ENCODE results near the gene TMEM186.
"Not testable (repeated sequence)": the region's sequence is repeated elsewhere in the genome, so short reads cannot be mapped to it uniquely, and the experiment has no call there.

The TMEM186 gene, protein sequence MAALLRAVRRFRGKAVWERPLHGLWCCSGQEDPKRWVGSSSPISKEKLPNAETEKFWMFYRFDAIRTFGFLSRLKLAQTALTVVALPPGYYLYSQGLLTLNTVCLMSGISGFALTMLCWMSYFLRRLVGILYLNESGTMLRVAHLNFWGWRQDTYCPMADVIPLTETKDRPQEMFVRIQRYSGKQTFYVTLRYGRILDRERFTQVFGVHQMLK

DNA sequence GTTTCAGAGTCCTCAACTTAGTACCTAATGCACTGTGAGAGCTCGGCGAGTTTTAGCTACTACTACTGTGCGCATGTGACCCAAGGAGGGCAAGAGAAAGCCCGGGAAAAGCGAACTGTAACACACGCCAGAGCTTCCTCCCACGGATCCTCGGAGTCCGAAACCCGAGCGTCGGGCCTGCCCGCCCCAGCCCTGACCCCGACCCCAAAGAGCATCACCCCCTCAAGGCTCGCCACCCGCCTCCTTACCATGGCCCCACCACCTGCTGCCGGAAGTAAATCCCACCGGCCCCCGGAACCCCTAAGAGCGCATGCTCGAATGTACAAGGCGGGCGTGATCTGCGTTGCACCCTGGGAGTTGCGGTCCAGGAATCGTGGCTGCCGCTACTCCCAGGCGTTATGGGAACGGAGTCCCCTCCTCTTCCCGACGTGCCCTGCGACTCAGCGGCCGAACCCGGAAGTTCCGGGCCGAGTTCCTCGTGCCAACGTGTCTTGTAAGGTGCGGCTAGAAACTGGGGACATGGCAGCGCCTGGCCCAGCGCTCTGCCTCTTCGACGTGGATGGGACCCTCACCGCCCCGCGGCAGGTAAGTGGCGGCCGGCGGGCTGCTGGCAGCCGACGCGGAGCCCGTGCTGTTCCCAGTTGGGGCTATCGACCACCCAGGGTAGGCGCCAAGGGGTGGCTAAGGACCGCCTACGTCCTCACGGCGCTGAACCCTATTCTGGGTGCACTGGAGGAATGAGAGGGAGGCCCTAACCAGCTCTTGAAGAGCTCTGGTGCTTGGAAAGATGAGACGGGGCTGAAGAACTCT, at the start of gene TMEM186, which contains the start of gene PMM2:
Gene TMEM186 (minus strand): TSS at position 276 of the 810 bp plus-strand sequence. CDS start 25 bp downstream, at position 251.
Gene PMM2 (plus strand): TSS at position 476 of the 810 bp plus-strand sequence. CDS start 44 bp downstream, at position 520.
- DNase-seq: peak; percentile 91

DNA sequence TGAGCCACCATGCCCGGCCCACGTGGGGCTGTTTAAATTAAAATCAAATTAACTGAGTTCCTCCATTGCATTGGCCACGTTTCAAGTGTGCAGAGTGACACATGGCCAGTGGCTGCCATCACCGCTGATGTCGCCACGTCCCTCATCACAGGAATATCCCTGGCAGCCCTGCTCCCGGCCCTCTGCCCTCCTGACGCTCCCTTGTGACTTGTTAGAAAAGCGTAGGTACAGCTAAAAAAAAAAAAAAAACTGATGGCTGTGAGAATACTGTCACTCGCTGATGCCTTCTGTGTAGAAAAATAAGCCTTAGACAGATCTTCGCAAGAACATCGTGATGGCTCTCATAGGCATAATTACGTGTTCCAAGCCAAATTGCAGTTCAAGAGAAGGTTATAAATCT, 49.7 kb upstream of the TMEM186 start:
- DNase-seq: no peak

DNA sequence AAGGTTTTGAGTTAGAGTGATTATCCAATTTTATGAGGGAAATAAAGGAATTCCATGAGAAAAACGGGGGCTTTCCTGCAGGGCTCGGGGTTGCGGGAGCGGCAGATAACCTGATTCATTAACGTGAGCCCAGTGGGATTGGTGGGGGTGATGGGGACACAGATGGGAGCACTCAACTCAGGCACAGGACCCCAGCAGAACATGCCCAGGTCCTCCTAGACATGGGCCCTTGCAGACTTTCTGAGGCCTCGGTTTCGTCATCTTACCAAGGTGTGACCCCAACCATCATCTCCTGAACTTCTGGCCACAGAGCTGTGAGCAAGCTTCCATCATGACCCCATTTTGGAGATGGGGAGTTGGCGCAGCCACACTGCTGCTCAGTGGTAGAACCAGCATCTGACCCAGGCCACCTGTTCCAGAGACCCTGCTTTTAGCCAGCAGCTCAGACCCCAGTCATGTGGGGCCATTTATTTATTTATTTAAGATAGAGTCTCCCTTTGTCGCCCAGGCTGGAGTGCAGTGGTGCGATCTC, 49.0 kb upstream of the TMEM186 start:
- DNase-seq: no peak

DNA sequence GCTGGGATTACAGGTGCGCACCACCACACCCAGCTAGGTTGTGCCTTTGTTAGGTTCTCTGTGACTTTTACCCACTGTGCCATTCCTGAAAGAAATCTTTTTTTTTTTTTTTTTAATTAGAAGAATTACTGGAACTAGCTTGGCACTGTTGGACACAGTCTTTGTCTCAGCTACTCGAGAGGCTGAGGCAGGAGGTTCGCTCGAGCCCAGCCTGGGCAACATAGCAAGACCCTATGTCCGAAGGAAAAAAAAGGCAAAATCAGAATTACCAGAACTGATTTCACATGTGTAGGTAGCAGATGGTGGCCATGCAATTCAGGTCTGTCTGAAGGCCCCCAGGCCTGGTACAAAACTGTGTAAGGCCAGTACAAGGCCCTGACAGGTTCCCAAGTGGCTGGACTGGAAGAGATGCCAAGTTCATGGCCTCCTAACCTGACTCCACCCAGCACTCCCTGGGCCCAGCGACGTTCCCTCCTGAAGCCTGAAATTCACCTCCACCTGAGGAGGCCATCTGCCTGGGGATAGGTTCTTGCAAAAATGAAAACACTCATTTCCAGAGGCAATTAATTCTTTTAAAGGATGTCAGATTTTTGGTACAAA, 48.4 kb upstream of the TMEM186 start:
- no peak for DNase-seq

DNA sequence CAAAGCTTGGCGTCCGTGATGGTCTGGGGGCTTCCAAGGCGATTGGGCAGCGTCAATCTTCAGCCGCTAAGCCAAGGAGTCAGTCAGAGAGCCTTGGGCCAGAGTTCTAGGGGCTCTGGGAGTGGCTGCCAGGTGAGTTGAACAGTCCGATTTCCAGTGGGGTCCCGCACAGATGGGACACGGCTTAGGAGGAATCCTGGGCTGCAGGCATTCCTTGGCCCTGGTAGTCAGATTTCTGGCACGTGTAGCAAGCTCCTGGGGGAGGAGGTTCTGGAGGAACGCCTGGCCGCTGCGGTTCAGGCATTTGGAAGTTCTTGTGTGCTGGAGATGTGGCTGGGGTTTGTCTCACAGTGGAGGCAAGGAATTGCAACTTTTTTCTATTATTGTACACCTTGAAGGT, 45.9 kb upstream of the TMEM186 start:
- DNase-seq: not testable (repeated sequence)

DNA sequence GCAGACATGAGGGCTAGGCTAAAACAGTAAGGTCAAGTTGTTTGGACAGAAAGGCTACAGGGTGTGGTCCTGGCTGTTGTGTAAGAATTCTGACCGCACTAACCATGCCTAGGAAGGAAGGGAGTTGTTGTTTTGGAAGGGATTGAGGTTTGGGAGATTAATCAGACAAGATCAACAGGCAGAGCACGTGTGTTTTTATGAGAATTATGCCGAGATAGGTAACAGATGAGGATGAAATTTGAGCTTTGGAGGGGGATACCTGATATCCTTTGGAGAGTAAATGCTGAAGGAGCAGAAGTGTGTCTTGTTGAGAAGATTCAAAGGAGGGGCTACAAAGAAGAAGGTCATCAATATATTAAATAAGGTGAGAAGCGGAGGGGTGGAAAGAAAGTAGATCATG, 44.6 kb upstream of the TMEM186 start:
- DNase-seq: not testable (repeated sequence)

DNA sequence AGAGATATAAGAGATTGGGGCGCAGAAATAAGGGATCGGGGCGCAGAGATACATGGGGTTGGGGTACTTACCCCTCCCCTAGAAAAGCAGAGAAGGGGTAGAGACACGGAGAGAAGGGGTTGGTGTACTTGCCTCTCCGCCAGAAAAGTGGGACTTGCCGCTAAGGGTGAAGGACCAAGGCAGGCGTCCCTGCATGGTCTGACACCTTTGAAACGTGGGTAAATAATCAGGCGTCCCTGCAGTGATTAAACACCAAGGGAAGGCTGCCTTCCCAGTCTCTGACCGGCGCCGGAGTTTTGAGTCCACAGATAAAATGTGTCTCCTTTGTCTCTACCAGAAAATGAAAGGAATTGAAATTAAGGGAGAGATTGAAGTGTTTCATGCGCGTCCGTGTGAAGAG, 40.2 kb upstream of the TMEM186 start:
- not testable (repeated sequence) for DNase-seq

DNA sequence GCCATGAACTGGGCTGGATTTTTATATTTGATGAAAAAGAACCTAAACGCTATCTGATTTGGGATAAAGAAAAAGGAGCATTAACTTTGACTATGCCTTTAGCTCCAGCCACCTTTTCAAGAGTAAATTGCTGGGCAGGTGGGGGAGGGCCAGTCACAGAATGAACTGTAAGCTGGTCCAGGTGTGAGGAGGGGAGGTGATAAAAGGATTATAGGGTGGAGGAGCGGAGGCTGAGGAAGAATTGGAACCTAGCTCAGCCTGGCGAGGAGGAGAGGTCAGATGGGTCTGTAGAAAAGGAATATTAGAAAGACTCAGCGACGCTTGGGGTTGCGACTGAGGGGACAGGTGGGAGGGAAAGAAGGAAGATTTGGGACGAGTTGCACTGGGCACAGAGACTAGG, 39.4 kb upstream of the TMEM186 start:
- DNase-seq: not testable (repeated sequence)

DNA sequence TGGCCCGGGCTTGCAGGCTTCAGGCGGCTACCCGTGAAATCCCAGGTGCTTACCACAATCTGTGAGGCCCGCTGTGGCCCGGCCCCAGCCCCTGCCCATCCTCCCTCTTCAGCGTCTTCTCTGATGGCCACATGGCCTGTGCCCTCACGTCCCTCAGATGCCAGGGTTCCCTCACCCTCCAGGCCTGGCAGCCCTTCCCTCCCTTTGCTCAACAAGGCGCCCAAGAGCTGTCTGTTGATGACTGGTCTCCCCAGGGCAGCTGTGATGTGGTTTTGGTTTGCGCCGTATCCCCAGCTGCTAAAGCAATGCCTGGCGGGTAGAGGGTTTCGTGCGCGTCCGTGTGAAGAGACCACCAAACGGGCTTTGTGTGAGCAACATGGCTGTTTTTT, 35.3 kb upstream of the TMEM186 start:
- DNase-seq: no peak

DNA sequence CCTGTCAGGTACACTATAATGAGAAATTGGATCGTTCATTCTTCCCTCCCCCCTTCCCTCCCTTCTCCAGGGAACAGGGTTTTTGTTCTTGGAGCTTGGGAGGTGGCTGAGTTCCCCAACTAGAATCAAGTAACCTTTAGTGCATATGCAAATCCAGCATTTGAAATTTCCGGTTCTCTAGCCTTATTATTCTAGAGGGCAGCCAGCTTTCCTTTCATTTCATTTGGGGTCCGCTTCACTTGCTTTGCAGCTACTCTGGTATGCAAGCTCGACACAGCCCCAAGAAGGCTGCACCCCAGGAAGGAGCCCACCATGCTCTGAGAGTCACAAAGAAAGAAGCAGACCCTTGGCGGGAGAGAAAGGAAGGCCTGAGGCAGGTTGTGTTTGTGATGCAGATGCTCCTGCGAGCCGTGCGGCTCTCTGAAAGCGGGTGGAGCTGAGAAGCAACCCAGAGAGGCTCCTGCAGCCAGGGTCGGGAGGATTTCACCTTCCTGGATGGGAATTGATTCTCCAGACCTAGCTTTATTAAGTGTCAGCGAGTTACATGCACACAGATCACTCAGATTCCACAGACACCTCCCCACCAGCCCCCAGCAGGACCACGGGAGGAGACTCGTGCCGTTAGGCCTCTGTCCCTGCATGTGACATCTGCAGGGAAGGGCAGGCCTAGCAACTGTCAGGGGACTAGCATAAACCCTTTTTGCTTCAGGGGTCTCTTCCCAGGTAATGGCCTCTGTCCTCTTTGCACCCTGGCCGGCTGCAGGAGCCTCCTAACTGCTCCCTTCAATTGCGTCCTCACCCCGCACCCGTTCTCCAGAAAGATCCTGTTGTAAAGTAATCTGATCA, 34.7 kb upstream of the TMEM186 start:
- DNase-seq: no peak

DNA sequence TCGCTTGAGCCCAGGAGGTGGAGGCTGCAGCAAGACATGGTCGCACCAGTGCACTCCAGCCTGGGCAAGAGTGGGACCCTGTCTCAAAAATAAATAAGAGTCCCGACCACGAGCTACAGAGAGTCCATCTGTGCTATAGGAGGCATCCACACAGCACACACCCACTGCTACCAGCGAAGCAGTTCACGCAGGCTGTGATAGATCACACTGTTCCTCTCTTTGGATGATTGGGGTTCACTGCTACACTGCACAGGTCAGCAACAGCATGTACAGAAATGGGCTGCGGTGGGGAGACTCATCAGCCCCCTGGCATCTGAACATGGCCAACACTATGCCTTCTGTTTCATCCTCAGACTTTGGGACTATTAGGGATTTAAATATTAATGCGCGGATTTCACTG, 34.0 kb upstream of the TMEM186 start:
- DNase-seq: no peak

DNA sequence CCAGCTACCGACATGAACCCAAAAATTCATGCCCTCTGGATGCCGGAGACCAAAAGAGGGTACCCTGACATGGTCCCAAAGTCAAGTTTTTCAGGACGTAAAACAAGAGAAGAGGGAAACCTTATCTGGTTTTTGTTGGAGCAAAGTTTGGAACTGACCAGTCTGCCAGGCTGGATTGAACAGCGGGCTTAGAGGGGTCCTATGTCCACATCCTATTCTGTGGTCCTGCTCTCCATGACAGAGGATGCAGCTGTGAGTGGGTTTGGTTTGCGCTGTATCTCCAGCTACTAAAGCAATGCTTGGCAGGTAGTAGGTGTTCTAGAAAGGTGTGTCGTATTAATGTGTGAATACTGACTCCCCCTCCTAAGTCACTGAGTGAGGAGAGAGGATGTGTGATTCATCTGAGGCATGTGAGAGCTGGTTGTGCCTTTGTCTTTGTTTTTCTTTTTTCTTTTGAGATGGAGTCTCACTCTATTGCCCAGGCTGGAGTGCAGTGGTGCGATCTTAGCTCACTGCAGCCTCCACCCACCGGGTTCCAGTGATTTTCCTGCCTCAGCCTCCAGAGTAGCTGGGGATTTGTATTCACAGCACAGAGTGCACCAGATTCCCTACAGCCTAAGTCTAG, 31.2 kb upstream of the TMEM186 start:
- no peak for DNase-seq

DNA sequence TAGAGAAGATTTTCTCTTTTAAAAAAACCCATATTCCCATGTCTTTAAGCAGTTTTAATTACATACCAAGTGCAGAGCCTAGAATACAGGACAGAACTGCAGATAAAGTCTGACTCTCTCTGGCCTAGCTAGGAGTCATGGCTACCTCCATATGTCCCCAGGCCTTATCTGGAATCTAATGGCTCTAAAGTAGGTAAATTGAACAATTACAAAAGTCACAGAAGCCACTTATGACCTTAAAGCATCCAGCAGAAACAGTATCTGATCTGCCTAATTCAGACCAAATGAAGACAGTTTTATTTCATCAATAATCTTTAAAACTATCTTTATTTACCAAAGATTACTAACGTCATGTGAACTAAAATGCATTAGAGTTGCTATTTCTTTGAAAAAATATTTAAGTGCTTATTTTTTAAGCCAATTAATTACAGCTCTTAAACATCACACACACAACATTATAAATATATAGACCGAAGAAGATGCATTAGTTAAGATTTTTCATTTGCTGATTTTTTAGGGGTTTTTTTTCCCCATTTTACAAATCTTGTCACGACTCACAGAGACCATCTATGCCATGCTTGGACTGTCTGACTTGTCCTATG, 28.9 kb upstream of the TMEM186 start:
- DNase-seq: no peak

DNA sequence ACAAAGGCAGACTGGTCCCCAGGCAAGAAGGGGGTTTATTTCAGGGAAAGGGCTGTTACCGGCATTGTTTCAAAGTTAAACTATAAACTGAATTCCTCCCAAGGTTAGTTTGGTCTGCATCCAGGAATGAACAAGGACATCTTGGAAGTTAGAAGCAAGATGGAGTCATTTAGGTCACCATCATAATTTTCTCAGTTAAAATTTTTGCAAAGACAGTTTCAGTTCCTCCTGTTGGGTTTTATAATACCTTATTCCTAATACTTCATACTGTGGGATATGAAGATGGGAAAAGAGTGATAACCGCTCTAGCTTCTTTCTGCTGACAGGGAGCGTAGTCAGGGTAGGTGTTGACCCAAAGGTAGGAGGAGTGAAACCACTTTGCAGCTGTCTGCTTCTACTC, 25.0 kb upstream of the TMEM186 start:
- no peak for DNase-seq

DNA sequence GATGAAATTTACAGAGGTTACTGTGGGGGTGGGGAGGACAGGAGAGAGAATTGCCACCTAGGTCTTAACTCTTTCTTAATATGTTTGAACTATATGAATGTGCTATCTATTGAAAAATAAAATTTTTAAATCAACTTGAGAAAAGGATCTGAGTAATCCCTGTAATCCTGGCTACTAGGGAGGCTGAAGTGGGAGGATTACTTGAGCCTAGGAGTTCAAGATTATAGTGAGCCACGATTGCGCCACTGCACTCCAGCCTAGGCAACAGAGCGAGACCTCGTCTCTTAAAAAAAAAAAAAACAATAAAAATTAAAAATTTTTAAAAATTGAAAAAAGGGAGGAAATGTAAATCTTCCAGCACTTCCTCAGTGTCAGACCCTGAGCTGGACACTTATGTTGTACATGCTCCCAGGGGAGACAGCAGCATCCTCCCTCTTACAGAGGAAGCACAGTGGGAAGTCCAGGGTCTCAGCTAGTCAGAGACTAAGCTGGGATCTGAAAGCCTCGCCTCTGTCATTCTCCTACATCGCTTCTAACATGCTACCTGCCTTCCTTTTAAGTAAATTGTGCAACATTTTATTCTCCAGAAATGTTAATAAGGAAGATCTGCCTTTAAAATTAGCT, 22.1 kb upstream of the TMEM186 start:
- no peak for DNase-seq

DNA sequence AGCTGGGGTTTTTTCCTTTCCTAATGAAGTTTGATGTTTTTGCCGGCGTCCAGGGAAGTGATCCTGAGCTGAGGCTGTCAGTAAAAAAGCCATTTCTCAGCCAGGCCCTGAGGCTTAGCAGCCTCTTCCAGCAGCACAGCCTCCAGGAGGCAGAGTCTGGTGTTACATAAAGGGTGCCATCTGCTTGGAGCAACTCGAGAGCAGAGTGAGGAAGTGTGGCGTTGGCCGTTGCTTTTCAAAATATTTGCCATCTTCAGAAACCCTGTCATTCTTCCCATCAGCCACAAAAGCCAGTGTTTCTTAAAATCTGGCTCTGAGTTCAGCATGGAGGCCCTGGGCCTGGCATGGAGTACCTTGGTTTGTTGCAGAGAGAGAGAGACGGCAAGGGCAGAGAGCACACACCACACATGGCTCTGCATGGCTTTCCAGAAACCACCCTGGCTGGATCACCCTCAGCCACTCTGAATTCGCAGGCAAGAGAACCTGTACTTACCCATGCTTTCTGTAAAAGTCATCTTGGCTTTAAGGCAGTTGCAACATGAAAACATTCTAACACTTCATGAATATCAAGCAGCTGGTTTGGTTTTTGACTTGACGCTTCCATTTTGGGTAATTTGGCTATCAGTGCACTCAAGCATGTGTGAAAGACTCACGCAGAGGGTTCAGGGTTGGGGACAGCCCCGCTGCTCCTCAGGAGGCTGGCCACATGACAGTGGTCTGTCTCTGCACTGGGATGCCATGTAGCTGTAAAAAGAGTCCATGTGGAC, 21.2 kb upstream of the TMEM186 start:
- DNase-seq: no peak

DNA sequence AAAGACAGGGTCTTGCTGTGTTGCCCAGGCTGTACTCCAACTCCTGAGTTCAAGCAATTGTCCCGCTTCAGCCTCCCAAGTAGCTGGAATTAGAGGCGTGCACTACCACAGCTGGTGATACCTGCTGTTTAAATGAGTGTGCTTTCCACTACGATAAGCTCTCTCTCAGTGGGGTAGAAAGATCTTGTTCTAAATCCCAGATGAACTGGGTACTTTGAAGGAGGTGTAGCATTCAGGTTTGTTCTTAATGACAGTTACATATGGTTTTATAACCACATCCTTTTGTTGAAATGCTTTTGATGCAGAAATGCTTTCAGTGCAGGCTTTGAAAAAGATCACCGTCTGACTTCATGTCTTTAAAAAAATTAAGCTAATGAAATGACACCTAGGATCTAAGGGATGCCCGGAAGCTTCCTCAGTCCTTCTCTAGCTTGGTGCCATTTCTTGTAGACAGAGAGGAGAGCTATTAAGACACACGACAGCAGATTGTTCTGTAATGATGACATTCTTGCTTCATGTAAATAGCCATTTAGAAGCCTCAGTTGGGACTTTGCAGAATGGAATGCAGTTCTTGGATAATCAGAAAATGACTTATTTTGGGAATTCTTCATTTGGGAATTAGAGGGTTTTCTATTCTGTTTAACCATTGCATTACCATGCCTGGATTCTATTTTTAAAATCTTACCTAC, 19.7 kb upstream of the TMEM186 start:
- DNase-seq: no peak

DNA sequence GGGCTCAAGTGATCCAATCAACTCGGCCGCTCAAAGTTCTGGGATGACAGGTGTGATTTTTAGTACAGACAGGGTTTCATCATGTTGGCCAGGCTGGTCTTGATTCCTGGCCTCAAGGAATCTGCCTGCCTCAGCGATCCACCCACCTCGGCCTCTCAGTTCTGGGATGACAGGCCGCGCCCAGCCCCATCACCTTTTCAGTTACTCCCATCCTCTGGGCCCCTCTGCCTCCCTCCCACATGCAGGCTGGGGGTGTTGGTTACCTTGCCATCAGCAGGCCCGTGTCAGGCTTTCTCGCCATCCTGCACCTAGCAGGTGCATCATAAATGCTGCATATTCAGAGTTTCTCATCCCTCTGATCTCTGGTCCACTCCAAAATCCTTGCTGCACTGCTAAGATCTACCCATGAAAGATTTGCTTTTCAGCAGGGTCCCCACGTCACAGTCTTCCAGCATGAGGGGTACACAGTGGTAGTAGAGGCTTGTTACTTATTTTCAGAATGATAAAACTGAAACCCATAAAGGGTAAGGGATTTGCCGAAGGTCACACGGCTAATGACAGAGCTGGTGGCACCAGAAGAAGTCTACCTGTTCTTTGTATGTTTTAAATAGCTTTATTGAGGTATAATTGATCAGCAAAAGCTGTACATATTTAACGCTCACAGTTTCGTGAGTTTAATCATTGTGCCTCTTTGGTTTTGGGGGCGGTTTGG, 16.8 kb upstream of the TMEM186 start:
- DNase-seq: no peak

DNA sequence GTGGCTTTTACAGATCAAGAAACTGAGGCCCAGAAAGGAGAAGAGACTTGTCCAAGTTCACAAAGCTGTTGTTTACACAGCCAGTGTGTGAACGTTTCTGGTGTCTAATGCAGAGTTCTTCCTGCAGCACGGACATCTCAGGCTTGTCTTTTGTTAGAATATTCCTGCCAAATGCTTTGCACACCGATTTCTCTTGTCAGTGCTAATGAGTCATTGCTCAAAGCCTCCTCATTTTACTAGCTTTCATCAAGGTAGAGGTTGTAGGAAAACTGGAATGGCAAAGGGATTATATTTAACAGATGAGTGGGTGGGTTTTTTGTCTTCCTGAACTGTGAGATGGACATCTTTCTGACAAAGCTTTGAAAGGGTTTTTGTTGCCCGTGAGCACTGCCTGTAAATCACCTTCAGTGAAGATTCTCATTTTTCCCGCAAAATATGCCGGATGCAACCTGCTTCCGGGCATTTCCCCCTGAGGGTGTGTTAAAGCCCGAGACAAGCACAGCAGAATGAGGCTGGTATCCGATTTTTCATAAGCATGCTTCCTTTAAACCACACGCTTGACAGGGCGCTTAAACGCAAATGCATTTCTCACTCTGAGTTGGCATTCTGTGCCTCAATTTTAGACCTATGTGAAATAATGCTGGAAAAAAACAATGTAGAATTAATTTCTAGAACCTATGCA, 14.9 kb upstream of the TMEM186 start:
- no peak for DNase-seq

Measured in activated T-cell treated with anti-CD3 and anti-CD28 coated beads for 4 hours (primary cell).